Measurements from ENCODE around the gene MEI1.
"Not testable (repeated sequence)": the region's sequence is repeated elsewhere in the genome, so short reads cannot be mapped to it uniquely, and the experiment has no call there.

MEI1 gene

GRCh38 chr22:41699264-41700107, at the start of gene MEI1:
TSS of gene MEI1 (plus strand) at chr22:41699503. CDS start at chr22:41699539, 36 bp downstream.
- DNase-seq (ENCODE audit: low spot score), result no peak

GRCh38 chr22:41650229-41650628, 49.1 kb upstream of the MEI1 start:
- DNase-seq (ENCODE audit: low spot score), result no peak

GRCh38 chr22:41650821-41651220, 48.5 kb upstream of the MEI1 start:
- DNase-seq (ENCODE audit: low spot score), result no peak

- DNase-seq (ENCODE audit: low spot score), result no peak
These were observed 45.0 kb upstream of the MEI1 start for GRCh38 chr22:41654322-41654721.

- DNase-seq (ENCODE audit: low spot score), result no peak
These were observed 42.7 kb upstream of the MEI1 start for GRCh38 chr22:41656556-41656955.

GRCh38 chr22:41657709-41658108, 41.6 kb upstream of the MEI1 start:
- DNase-seq (ENCODE audit: low spot score), result no peak

GRCh38 chr22:41658869-41659268, 40.4 kb upstream of the MEI1 start:
- DNase-seq (ENCODE audit: low spot score), result no peak

GRCh38 chr22:41659941-41660340, 39.4 kb upstream of the MEI1 start:
- DNase-seq (ENCODE audit: low spot score), result no peak

GRCh38 chr22:41660416-41660815, 38.9 kb upstream of the MEI1 start:
- no peak for DNase-seq (ENCODE audit: low spot score)

GRCh38 chr22:41661088-41661487, 38.2 kb upstream of the MEI1 start:
- DNase-seq (ENCODE audit: low spot score), result no peak

- DNase-seq (ENCODE audit: low spot score), result no peak
These were observed 37.6 kb upstream of the MEI1 start for GRCh38 chr22:41661713-41662112.

GRCh38 chr22:41663594-41663993, 35.7 kb upstream of the MEI1 start:
- DNase-seq (ENCODE audit: low spot score), result not testable (repeated sequence)

GRCh38 chr22:41664490-41664889, 34.8 kb upstream of the MEI1 start:
- no peak for DNase-seq (ENCODE audit: low spot score)

GRCh38 chr22:41664951-41665350, 34.4 kb upstream of the MEI1 start:
- DNase-seq (ENCODE audit: low spot score), result no peak

GRCh38 chr22:41668971-41669911, 30.1 kb upstream of the MEI1 start:
- no peak for DNase-seq (ENCODE audit: low spot score)

GRCh38 chr22:41672096-41672495, 27.2 kb upstream of the MEI1 start:
- DNase-seq (ENCODE audit: low spot score), result not testable (repeated sequence)

GRCh38 chr22:41672780-41673509, 26.4 kb upstream of the MEI1 start:
- no peak for DNase-seq (ENCODE audit: low spot score)

GRCh38 chr22:41674846-41675340, 24.4 kb upstream of the MEI1 start:
- DNase-seq (ENCODE audit: low spot score), result no peak

- no peak for DNase-seq (ENCODE audit: low spot score)
These were observed 23.2 kb upstream of the MEI1 start for GRCh38 chr22:41676134-41676533.

- DNase-seq (ENCODE audit: low spot score), result no peak
These were observed 17.7 kb upstream of the MEI1 start for GRCh38 chr22:41681616-41682015.

- DNase-seq (ENCODE audit: low spot score), result no peak
These were observed 17.1 kb upstream of the MEI1 start for GRCh38 chr22:41682033-41682807.
